ENCODE data around the gene LTBP3.

- no peak for TF ChIP-seq CTCF (IDR thresholded peaks at IDR 0.05 in 2 of 3, conservative IDR thresholded peaks at IDR 0.05 in 1 of 3; ENCODE audit: insufficient read depth in 2 of 3, low read depth in 1 of 3, low read length in 3 of 3)
- TF ChIP-seq LEF1 (IDR thresholded peaks at IDR 0.05), result no peak
- TF ChIP-seq POLR2A (conservative IDR thresholded peaks at IDR 0.05), result no peak
- no peak for TF ChIP-seq CREB1 (IDR thresholded peaks at IDR 0.05)
- TF ChIP-seq CREB1 (CRISPR knock-in tag; IDR thresholded peaks at IDR 0.05), result no peak
- no peak for TF ChIP-seq GTF2F1 (IDR thresholded peaks at IDR 0.05; ENCODE audit: low read depth, low read length)
- TF ChIP-seq RCOR1 (IDR thresholded peaks at IDR 0.05; ENCODE audit: borderline replicate concordance in 1 of 2, low read depth in 2 of 2, low read length in 2 of 2), result no peak
- no peak for TF ChIP-seq CTBP1 (IDR thresholded peaks at IDR 0.05; ENCODE audit: borderline replicate concordance)
- TF ChIP-seq EP300 (IDR thresholded peaks at IDR 0.05; ENCODE audit: low read length), result no peak
- TF ChIP-seq FOXJ3 (CRISPR knock-in tag; IDR thresholded peaks at IDR 0.05), result no peak
- TF ChIP-seq KHSRP (IDR thresholded peaks at IDR 0.05), result 0 out of 2 replicates have a peak, but pooled peaks have one; percentile 1
- TF ChIP-seq, protein P1, sequence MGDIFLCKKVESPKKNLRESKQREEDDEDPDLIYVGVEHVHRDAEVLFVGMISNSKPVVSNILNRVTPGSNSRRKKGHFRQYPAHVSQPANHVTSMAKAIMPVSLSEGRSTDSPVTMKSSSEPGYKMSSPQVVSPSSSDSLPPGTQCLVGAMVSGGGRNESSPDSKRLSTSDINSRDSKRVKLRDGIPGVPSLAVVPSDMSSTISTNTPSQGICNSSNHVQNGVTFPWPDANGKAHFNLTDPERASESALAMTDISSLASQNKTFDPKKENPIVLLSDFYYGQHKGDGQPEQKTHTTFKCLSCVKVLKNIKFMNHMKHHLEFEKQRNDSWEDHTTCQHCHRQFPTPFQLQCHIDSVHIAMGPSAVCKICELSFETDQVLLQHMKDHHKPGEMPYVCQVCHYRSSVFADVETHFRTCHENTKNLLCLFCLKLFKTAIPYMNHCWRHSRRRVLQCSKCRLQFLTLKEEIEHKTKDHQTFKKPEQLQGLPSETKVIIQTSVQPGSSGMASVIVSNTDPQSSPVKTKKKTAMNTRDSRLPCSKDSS (IDR thresholded peaks at IDR 0.05; ENCODE audit: low read depth, partially characterized antibody), result no peak
- TF ChIP-seq DIDO1 (tag; IDR thresholded peaks at IDR 0.05; ENCODE audit: low read depth), result no peak
Measured at GRCh38 chr11:65501186-65501471, 57.0 kb downstream of the LTBP3 start.
